Pancreas (tissue), 10 donors: ENCODE data around the gene PIM1. TPM values are rescaled to one million over a fixed set of nuclear protein-coding genes. Genes with fewer than 3 reads are reported as not detected.

Experiments
- ATAC-seq, 4 donors: fragments of 200-7000 bp; cut with Tn5 transposase; one replicate each; pipeline versions ENCODE4 v1.8.0 to v1.9.1; 2020; ENCODE audit warnings: mild to moderate bottlenecking in 4 of 4, moderate library complexity in 4 of 4
- DNase-seq, 6 donors: peaks; one replicate each; pipeline ENCODE4 v3.0.0-alpha.2; 2020
- FAIRE-seq: peaks from 2 replicates; lab custom pipeline; 2012; peaks lifted over from hg19 to GRCh38; lab: Jason Lieb, UNC
- H3K27ac ChIP-seq, 4 donors: fragments of 200-600 bp; sonication (generic); 1 replicate in 3 of 4; 2 replicates in 1 of 4; pipeline versions ENCODE4 v1.5.0 to v1.8.0; 2020
- H3K27me3 ChIP-seq, 4 donors: fragments of 200-600 bp; one replicate each; pipeline ENCODE4 v1.8.0; 2021
- H3K36me3 ChIP-seq, 3 donors: fragments of 200-600 bp; sonication (generic) in 1 of 3; one replicate each; pipeline versions ENCODE4 v1.5.0 to v1.8.0; 2020 to 2021
- H3K4me1 ChIP-seq, 3 donors: fragments of 200-600 bp; one replicate each; pipeline ENCODE4 v1.8.0; 2021
- H3K4me3 ChIP-seq, 4 donors: fragments of 200-600 bp; sonication (generic) in 2 of 4; one replicate each; pipeline versions ENCODE4 v1.5.0 to v1.8.0; 2020 to 2021
- H3K9me3 ChIP-seq, 4 donors: fragments of 200-600 bp; one replicate each; pipeline ENCODE4 v1.8.0; 2021
- WGBS, 2 donors: extraction: QIAGEN DNeasy Blood & Tissue Kit; methylation state at CpG; one replicate each; pipeline ENCODE4 v1.1.7; 2013; 5-methylcytosine and 5-hydroxymethylcytosine counted together
- intact Hi-C, 3 donors: fragments of 100-400 bp; cut with DNase I; formaldehyde crosslinking; loops; one replicate each; pipeline versions ENCODE4 v1.11.1 to v1.14.2; 2022
- polyA plus RNA-seq, 2 donors: library from polyadenylated mRNA; stranded (reverse); fragments of 200-250 nt; gene quantifications; one replicate each; pipeline ENCODE4 v1.2.3, GENCODE V29; 2013
- total RNA-seq, 6 donors: library from RNA; stranded (reverse); fragmentation: NEBNext Ultra II Directional in 4 of 6; extraction: Animal tissue kit (Norgen Biotek cat#: 25700) in 4 of 6; gene quantifications; one replicate each; pipeline versions ENCODE4 v1.2.1 to v1.2.4, GENCODE V29; 2021 to 2023
- TF ChIP-seq, protein P1 (sequence below), 4 donors: fragments of 200-600 bp; sonication (generic) in 3 of 4; IDR thresholded peaks; one replicate each; pipeline versions ENCODE4 v1.5.0 to v1.8.0; 2021; ENCODE audit warnings: antibody characterized with exemption in 4 of 4
- donor health status: healthy with polysubstance abuse.
- donor health status: DM: no; HTN: no; CAD: no; lungs with moderate emphysema.
- donor health status: DM: no; HTN: no; CAD: no.
- donor health status: control.
- donor health status: control.
- donor health status: Bipolar disorder and iron deficiency.
- donor health status: DM: yes; HTN: yes; CAD: no.
- donor health status: DM: no; HTN: no; CAD: no.
- donor health status: DM: no; HTN: no; CAD: no.
- donor health status: DM: yes; HTN: yes; CAD: no.

PIM1 gene
- total and polyA plus RNA-seq, 8 donors, result 7.5 to 25.3 (median 14.1) TPM

DNA sequence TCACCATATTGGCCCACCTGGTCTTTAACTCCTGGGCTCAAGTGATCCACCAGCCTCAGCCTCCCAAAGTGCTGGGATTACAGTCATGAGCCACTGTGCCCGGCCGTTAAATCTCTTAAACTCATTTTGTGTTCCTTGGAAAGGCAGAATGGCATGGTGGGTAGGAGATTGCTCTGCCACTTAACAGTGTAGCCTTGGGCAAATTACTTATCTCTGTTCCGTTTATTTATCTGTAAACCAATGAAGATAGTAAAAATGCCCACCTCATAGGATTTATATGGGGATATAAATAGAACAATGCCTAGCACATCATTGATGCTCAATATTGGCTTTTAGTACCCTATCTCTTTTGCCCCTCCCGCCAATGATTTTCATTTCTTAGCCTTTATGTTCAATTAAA lies 7.2 kb upstream of the PIM1 start:
- Histone ChIP-seq H3K9me3 (no peaks in the 10 kb centered on the region), H3K36me3 (no peaks in the 10 kb centered on the region), H3K4me3 (no peak overlapping the region), H3K27ac (no peak overlapping the region), H3K27me3 (no peaks in the 10 kb centered on the region), H3K4me1 (peaks cover 0 to 4% (median 0%) of the 10 kb centered on the region in 3 donors)
- ATAC-seq, result no peak
- intact Hi-C loops, result no loop called here
- no peak for DNase-seq
- 63 to 64% methylated on average over 4 of the region's 4 CpGs for WGBS, 2 donors
- no peak for FAIRE-seq
- TF ChIP-seq, protein P1, sequence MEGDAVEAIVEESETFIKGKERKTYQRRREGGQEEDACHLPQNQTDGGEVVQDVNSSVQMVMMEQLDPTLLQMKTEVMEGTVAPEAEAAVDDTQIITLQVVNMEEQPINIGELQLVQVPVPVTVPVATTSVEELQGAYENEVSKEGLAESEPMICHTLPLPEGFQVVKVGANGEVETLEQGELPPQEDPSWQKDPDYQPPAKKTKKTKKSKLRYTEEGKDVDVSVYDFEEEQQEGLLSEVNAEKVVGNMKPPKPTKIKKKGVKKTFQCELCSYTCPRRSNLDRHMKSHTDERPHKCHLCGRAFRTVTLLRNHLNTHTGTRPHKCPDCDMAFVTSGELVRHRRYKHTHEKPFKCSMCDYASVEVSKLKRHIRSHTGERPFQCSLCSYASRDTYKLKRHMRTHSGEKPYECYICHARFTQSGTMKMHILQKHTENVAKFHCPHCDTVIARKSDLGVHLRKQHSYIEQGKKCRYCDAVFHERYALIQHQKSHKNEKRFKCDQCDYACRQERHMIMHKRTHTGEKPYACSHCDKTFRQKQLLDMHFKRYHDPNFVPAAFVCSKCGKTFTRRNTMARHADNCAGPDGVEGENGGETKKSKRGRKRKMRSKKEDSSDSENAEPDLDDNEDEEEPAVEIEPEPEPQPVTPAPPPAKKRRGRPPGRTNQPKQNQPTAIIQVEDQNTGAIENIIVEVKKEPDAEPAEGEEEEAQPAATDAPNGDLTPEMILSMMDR (IDR thresholded peaks at IDR 0.05), result no peak

DNA sequence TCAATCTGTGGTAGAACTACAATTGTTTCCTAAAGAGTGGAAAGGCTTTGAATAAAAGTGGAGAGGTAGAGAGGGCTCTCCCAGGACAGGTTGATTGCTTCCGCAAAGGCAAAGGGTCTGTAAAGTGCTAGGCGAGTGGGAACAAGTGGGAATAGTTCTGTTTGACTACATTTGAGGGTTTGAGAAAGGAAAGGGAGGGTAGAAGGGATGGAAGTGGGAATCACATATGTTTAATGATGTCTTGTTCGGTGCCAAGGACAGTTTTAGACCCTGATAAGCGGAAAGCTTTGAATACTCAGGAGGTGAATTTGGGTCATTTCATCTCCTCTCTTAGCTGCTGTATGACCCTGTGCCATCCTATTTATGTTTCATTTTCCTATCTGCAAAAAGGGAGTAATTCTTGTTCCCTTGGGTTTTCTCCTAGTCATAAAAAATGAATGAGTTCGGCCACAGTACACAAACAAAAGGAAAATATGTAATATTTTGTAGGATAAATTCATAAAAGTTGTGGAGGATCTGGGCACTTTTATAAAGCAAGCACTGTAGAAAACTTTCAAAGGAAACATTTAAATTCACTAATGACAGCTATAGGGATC lies 1.7 kb upstream of the PIM1 start:
- no peak for DNase-seq
- Histone ChIP-seq H3K4me3 (no peak overlapping the region), H3K27me3 (no peaks in the 10 kb centered on the region), H3K9me3 (no peaks in the 10 kb centered on the region), H3K36me3 (peaks cover 0 to 5% (median 4%) of the 10 kb centered on the region in 3 donors), H3K27ac (peak overlapping the region in 3 of 4 donors; percentile 69 to 85 (median 79)), H3K4me1 (peaks cover 0 to 13% (median 7%) of the 10 kb centered on the region in 3 donors)
- WGBS, 2 donors, result 89 to 90% methylated on average over 5 of the region's 5 CpGs
- TF ChIP-seq, protein P1 (IDR thresholded peaks at IDR 0.05), result no peak
- no peak for ATAC-seq
- intact Hi-C loops, result no loop called here
- no peak for FAIRE-seq

DNA sequence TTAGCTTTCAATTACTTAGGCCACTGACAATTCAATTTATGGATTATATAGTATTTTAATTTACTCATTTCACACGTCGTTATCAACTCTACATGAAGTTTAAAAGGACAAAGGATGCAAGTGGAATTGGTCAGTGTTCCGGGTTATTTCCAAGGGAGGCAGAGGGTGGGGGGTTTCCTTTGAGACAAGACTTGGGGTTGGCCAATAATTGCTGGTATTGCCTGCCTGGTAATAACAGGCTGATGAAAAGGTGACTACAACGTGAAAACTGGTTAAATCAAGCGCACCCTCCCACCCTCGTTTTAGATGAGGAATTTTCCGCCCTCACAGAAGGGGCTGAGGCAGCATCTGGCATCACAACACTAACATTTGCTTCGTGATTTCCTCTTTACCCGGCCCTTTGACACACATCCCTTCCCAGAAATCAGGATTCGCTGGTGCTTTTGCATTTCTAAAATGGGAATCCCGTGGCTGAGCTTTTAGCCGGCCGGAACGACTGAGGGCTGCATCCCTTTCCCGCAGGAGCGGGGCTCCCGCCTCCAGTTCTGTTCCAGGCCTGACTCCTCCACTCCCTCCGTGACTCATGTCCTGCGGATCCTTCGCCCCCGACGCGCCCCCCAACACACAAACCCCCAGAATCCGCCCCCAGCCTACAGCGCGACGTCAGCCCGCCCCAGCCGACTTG lies 999 bp upstream of the PIM1 start:
- FAIRE-seq (no peak), ATAC-seq (peak in 2 of 4 donors; percentile 7 to 9), DNase-seq (peak in 1 of 6 donors; percentile 26)
- H3K9me3 ChIP-seq, result no peaks in the 10 kb centered on the region
- H3K4me3 ChIP-seq, result peak overlapping the region; percentile 12 to 51 (median 42)
- no peaks in the 10 kb centered on the region for H3K27me3 ChIP-seq
- H3K4me1 ChIP-seq, result peaks cover 0 to 13% (median 9%) of the 10 kb centered on the region in 3 donors
- 11% methylated on average over 29 of the region's 29 CpGs for WGBS, 2 donors
- H3K36me3 ChIP-seq, result peaks cover 0 to 12% (median 10%) of the 10 kb centered on the region in 3 donors
- TF ChIP-seq, protein P1 (IDR thresholded peaks at IDR 0.05), result no peak
- peak overlapping the region; percentile 60 to 85 (median 74) for H3K27ac ChIP-seq
- intact Hi-C loops, result no loop called here

DNA sequence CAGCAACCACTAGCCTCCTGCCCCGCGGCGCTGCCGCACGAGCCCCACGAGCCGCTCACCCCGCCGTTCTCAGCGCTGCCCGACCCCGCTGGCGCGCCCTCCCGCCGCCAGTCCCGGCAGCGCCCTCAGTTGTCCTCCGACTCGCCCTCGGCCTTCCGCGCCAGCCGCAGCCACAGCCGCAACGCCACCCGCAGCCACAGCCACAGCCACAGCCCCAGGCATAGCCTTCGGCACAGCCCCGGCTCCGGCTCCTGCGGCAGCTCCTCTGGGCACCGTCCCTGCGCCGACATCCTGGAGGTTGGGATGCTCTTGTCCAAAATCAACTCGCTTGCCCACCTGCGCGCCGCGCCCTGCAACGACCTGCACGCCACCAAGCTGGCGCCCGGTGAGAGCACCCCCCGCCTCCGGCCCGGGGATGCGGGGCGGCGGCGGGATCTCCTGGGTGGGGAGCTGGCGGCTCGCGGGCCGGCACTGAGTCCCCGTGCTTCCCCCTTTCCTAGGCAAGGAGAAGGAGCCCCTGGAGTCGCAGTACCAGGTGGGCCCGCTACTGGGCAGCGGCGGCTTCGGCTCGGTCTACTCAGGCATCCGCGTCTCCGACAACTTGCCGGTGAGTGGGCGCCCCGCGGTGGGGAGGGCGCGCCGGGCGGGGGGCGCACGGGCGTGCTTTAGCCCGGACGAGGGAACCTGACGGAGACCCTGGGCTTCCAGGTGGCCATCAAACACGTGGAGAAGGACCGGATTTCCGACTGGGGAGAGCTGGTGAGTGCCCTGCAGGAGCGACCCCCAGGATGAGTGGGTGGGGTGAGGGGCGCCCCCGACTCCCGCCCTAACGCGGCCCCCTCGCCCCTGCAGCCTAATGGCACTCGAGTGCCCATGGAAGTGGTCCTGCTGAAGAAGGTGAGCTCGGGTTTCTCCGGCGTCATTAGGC lies 585 bp downstream of the PIM1 start:
- Histone ChIP-seq H3K4me3 (peak overlapping the region; percentile 81 to 98 (median 96)), H3K36me3 (peaks cover 0 to 26% (median 15%) of the 10 kb centered on the region in 3 donors), H3K9me3 (no peaks in the 10 kb centered on the region), H3K4me1 (peaks cover 0 to 13% (median 9%) of the 10 kb centered on the region in 3 donors), H3K27me3 (no peaks in the 10 kb centered on the region), H3K27ac (peak overlapping the region; percentile 64 to 87 (median 78))
- FAIRE-seq, result no peak
- TF ChIP-seq, protein P1 (IDR thresholded peaks at IDR 0.05), result no peak
- intact Hi-C loops, result loop anchor here in 2 of 3 donors (2.0 to 10.0 kb wide), 4 partner anchors 118 to 146 kb away; no protein-coding TSS in a partner anchor
- peak; percentile 9 to 35 (median 26) for ATAC-seq
- DNase-seq, result peak in 5 of 6 donors; percentile 50 to 89 (median 73)
- 1% methylated on average over 48 to 92 of the region's 92 CpGs for WGBS, 2 donors
